Inflammatory macrophage treated with lipopolysaccharide for 1 hour (primary cell): ENCODE measurements around the gene TMC6.
"Not testable (repeated sequence)": the region's sequence is repeated elsewhere in the genome, so short reads cannot be mapped to it uniquely, and the experiment has no call there.

ENCODE experiments used
- DNase-seq, 2 donors: peaks; one replicate each; pipeline ENCODE4 v3.0.0-alpha.2; 2020 to 2022

TMC6 gene

DNA sequence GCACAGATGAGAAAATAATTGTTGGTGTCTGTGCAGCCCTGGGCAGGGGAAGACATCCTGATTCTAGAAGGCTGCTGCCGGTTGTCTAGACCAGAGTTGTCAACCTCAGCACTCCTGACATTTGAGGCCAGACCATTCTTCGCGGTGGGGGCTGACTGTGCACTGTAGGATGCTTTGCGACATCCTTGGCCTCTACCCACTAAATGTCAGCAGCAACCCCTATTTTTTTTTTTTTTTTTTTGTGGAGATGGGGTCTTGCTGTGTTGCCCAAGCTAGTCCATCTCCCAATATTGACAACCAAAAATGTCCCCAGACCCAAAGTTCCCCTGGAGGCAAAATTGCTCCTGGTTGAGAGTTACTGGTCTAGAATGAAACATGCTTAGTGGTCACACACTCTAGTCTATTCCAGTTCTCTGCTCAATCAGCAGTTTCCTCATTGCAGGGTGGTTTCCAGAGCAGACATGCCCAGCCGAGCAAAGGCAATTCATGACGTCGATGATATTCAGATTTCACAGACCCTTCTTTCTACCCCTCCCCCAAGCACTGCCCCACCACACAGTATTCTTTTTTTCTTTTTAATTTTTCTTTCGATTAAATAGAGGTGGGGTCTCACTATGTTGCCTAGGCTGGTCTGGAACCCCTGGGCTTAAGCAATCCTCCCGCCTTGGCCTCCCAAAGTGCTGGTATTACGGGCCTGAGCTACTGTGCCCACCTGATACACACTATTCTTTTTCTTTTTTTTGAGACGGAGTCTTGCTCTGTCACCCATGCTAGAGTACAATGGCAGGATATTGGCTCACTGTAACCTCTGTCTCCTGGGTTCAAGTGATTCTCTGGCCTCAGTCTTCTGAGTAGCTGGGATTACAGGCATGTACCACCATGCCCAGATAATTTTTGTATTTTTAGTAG is 26.6 kb upstream of the TMC6 start:
- peak; percentile 78 to 80 for DNase-seq

DNA sequence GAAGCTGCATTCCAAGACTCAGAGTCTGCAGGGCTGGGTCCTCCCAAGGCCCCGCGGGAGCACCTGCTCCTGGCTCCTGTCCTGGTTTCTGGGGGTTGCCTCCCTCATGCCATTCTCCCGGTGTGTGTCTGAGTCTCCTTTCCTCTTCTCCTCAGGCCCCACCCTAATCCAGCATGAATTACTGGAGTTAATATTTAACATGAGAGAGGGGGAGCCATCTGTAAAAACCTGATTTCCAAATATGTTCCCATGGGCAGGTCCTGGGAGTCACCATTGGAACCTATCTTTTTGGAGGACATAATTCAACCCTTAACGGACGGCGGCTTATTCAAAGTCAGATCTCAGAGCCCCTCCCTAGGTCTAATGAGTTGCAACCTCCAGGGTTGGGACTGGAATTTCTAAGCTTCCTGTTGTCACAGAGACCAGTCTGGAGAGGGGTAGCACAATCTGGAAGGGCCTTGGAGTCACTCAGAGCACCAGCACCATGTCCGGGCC is 23.0 kb upstream of the TMC6 start:
- no peak for DNase-seq

DNA sequence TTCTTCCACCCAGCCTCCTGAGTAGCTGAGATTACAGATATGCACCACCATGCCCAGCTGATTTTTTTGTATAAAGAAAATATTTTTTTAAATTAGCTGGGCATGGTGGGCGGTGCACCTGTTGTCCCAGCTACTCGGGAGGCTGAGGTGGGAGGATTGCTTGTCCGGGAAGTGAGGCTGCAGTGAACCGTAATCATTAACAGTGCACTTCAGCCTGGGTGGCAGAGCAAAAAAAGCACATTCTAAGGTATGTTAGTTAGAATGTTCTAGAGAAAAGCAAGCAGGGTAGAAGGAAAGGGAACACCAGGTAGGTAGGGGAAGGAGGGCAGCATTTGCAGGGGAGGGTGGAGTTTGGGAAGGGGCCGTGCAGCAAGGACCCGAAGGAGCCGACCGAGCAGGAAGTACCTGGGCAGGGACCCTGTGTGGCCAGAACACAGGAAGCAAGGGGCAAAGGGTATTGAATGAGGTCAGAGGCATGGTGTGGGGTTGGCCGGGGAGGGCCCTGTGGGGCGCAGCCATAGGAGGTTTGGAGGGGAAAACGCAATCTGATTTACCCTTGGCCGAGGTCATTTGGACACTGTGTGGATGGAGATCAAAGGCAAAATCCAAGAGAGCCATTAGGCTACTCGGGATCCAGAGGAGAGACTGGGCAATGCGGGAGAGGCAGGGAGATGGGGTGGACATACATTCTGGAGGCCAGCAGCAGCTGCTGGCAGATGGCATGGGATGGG is 19.9 kb upstream of the TMC6 start:
- no peak for DNase-seq

DNA sequence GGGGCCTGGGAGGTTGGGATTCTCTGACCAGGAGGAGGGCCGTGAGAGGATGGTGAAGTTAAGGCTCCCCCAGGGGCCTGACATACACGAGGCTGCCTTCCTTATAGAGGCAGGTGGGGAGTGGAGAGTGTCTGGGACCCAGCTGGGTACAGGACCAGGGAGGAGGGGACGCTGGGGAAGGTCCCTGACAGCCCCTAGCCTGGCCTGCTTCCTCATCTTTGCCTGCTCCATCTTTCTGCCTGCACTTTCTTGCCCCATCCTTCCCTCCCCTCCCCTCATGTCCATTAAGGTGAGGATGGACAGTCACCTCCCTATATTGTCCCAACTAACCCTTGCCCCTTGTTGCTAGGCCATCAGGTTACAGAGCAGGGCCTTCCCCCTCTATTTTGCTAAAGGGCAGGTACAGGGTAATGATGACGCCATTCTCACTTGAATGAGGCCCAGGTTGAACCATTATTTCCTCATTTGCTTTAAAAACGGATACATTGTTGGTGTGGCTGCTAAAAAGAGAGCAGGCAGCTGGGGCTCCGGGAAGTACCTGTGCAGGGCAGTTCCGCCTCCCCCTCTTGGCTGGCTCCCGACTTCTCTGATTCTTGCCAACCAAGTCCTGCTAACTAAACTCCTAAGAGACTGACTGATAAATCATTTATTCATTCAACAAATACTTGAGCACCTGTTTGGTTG is 18.9 kb upstream of the TMC6 start:
- no peak for DNase-seq

DNA sequence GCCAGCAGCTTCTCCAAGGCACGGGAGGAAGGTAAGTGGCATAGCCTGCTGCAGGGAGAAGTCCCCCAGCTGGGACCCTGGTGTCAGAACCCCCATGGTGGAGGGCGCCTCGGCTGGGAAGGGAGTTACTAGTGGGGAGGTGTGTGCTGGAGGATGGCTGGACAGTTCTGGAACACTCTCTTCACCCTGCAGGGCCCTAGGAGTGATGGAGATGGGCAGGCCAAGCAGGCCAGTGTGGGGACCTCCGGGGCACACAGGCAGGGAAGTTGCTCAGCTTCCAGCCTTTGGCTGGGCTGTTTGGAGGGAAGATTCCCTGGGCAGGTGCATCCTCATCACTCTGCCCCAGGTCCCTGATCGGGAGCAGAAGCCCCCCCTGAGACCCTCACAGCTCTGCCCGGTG is 18.3 kb upstream of the TMC6 start:
- DNase-seq, result no peak

DNA sequence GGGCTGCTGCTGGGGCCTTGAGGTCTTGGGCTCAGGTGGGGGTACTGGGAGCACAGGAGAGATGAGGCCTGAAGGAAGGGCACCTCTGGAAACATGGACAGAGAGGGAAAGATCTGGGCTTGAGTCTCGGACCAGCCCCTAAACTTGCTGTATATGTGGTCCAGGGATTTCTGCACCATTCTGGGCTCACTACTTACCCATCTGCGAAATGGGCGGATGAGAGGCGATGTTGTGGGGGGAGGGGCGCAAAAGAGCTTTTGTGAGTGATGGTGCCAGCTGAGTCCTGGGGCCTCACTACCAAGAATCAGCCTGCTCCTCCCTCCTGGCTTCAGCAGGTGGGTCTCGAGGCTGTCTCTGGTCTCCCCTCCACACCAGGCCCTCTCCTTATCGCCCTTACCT is 17.9 kb upstream of the TMC6 start:
- DNase-seq, result no peak

DNA sequence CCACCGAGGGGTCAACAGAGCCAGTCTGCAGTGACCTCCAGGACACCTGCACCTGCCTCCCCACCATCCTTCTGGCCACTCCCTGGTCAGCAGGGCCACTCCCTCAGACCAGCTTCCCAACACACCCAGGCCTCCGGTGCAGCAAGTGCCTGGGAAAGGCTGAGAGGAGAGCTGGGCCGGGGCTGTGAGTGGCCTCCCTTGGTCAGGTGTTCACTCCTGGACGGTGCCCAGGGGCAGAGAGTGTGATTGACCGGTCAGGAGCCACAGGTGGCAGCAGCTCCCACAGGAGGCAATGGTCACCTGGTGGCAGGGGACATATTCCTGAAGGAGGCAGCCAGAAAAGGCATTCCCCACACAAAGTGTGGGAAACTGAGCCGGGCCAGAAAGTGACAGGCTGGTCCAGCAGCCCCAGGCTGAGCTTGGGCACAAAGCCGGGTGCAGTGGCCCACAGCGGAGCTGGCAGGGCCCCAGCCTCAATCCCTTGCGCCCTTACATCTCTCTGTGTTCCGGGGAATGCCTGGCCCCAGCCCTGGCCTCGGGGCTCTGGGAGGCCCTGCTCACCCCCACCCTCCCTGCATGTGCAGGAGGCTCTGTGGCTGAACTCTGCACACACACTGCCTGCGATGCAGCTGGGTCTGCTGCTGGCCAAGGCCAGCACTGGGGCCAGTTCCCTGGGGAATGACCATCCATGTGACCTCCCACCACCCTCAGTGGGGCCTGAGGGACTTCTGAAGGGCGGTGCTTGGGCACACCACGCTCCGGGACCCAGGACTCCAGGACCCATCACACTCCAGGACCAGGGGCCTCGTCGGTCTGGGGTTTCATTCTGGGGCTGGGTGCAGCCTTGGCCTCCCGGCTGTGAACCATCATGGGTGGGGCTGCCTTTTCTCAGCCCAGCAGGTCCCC is 16.4 kb upstream of the TMC6 start:
- DNase-seq, result no peak

DNA sequence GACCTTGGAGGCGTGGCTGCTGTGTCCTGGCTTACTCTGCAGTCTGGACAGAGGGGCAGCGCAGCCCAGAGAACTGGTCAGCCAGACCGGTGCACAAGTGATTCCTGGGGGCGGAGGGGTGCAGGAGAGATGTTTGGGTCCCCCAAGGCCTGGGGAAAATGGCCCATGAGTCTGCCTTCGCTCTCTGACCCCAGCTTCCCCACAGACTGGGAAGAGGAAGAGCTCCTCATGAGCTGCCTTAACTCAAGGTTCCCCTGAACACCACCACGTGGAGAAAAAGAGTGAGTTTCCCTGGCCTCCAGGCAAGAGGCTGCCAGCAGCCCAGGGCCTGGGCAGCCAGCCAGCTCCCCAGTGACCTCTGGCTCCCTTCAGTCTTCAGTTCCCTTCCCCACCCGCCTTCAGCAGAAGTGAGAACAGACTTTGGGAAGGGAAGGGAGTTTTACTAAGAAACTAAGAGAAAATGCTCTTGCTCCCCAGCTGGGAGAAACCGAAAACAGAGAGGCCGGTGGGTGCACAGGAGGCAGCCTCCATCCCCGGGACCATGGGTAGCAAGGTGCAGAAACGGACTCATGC is 15.7 kb upstream of the TMC6 start:
- DNase-seq, result peak; percentile 91 to 97

DNA sequence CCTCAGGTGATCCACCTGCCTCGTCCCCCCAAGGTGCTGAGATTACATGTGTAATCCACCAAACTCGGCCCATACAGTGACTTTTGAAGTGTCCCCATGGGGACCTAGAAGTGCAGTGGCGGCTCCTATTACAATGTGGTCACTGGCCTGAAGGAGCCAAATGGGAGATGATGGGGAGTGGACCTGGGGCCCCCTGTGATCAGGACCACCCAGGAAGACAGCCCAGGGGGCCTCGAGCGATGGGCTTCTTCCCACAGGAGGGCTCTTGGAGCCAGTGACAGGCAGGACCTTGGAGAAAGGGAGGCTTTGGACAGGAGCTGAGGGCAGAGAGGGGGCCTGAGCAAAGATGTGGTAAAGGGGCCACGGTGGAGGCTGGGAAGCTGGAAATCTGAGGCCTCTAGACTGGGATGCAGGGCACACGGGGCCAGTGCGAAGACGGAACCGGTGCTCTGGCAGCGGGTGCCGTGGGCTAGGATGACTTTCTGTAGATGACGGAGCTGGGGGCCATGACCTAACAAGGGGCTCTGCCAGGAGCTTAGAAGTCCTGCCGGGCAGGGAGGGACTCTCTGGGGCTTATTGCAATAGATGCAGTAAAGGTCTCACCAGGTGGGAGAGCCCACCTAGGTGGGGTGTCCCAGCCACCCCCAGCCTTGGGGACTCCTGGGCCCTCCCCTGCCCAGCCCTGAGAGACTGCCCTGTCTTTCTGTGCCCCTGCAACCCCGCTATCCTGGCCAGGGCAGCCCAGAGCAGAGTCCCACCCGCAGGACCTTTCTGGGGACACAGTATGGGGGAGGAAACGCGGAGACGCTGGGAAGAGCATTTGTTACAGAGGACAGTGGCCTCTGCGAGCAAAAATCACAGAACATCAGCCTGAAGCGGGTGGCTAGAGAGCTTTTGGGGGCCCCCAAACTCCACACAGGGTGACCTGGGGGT is 14.9 kb upstream of the TMC6 start:
- DNase-seq, result no peak

DNA sequence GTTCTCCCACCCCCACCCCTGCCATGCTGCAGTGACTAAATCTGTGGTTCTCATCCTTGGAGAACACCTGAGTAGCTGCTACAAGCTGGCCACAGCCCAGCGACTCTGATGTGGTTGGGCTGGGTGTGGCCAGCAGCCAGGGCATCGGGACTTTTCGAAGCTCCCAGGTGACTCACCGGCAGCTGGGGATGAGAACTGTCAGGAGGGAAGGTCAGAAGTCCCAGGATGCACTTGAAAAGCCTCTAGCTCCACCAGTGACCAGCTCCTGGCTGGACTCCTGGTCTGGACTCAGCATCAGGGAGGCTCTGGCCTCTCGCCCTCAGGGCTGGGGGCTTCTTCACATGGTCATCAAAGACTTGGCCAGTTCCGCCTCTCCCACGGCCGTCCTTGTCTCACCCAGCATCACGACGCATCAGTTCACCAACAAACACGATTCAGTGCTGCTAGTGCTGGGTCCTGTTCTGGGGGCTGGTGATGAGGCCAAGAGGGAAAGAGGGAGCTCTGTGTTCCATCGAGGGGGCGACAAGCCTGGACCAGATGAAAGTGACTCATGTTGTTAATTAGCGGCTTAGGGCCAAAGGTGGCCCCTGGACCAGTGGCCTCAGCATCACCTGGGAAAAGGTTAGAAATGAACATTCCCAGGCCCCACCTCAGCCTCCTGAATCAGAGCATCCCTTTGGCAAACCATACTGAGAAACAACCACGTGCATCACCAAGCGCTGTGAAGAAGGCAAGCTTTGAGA is 13.7 kb upstream of the TMC6 start:
- peak in 1 of 2 donors; percentile 44 for DNase-seq

DNA sequence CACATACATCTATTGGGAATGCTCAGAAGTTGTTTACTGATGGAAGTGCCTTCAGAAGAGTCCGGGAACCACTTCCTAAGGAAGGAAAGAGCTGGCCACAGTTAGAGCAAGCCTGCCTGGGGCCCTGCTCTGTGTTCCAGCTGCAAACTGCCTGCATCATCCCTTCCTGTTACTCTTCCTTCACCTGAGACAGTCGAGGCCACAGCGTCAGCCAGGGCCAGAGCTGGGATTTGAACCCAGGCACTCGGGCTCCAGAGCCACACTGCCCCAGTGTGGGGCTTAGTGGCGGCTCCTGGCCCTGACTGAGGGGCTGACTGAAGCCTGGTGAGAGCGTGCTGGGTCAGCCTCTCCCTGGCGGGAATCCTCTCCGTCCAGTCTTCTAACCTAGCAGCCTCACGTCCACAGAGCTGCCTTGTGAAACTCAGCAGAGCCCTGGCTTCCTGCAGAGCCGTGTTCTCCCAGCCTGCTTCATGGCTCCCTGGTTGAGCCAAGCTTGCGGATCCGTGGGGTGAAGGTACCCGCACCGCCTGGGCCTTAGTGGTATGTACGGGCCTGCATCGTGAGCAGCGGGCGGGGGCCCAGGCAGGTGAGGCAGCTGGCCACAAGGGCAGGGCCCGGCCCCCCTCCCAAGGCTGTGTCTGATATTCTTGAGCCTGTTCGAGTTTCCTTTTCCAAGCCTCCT is 13.0 kb upstream of the TMC6 start:
- DNase-seq, result no peak

DNA sequence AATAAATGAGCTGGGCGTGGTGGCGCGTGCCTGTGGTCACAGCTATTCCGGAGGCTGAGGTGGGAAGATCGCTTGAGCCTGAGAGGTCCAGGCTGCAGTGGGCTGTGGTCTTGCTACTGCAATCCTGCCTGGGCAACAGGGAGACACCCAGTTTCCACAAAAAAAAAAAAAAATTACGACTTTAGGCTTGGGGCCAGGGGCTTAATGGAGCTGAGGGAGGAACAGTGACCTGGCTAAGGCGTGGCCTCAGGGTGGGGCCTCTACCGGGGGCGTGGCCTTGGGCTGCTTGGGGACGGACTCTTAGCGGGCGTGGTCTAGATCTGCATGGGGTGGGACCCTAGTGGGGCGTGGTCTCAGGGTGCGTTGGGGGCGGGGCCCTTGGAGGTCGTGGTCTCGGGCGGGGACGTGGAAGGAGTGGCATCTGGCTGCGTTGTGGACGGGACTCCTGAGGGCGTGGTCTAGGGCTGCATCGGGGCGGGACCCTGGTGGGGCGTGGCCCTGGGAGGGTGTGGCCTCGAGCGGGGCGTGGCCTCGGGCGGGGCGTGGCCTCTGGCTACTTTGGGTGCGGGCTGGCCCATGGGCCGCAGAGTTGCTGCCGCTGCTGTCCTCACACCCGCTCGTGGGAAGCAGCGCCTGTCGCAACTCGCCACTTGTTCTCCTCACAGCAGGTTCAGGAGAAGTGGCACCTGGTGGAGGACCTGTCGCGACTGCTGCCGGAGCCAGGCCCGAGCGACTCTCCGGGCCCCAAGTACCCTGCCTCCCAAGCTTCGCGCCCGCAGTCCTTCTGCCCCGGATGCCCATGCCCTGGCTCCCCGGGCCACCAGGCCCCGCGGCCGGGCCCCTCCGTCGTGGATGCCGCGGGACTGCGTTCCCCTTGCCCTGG is 11.9 kb upstream of the TMC6 start:
- peak; percentile 94 to 97 for DNase-seq

DNA sequence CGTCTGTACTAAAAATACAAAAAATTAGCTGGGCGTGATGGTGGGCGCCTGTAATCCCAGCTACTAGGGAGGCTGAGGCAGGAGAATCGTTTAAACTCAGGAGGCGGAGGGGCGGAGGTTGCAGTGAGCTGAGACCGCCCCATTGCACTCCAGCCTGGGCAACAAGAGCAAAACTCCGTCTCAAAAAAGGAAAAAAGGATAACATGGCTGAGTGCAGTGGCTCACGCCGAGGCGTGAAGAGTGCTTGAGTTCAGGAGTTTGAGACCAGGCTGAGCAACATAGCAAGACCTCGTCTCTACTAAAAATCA is 11.3 kb upstream of the TMC6 start:
- DNase-seq, result not testable (repeated sequence)

DNA sequence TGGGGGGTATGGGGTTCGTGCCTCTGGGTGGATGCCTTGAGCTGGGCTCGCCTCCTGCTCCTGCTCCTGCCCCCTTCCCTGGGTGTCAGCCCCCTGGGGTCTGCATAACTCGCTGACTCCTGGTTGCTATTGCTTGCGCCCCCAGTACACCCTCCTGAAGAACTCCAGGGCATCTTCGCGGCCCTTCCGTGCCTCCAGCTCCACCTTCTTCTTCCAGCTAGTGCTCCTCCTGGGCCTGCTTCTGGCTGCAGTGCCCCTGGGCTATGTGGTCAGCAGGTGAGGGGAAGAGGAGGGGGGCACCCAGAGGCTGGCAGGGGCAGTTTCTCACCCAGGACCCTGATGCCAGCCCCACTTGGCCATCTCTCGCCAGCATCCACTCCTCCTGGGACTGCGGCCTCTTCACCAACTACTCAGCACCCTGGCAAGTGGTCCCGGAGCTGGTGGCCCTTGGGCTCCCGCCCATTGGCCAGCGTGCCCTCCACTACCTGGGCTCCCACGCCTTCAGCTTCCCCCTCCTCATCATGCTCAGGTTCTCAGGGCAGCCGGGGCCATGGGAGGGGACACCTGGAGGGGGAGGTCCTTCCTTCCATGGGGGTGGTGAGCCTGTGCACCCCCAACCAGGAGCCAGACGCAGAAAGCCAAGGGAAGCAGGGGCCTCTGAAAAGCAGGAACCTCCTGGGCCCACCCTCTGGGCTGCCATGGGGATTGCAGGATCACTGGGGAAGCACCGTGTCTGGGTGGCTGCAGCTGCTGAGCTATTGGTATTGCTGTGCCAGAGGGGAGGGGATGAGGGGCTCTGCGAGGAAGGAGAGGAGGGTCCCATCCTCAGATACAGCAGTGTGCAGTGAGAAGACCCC is 9.9 kb upstream of the TMC6 start:
- peak in 1 of 2 donors; percentile 46 for DNase-seq

DNA sequence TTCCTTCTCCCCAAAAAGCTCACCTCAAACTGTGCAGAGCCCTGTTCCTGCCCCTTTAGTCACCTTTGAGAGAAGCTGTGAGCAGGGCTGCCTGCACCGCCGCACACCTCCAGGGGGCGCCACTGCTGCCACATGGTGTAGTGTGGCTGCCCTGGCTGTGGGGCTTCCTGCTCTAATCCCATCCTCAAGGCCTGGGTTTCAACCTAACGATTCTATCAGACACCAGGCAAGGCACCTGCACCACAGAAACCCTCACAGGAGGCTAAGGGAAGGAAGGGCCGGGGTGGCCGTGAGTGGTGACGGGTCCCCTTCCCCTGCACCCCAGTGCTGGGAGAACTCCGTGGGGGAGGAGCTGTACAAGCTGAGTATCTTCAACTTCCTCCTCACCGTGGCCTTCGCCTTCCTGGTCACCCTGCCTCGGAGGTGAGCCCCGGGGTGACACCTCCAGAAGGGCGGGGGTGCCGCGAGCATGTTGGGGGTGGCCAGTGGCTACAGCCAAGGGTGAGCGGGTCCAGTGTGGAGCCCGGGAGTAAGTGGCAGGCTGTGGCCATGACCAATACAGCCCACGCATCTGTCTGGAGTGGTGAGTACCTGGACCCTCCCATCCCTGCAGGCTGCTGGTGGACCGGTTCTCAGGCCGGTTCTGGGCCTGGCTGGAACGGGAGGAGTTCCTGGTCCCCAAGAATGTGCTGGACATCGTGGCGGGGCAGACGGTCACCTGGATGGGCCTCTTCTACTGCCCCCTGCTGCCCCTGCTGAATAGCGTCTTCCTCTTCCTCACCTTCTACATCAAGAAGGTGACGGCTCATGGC is 9.0 kb upstream of the TMC6 start:
- DNase-seq, result no peak

DNA sequence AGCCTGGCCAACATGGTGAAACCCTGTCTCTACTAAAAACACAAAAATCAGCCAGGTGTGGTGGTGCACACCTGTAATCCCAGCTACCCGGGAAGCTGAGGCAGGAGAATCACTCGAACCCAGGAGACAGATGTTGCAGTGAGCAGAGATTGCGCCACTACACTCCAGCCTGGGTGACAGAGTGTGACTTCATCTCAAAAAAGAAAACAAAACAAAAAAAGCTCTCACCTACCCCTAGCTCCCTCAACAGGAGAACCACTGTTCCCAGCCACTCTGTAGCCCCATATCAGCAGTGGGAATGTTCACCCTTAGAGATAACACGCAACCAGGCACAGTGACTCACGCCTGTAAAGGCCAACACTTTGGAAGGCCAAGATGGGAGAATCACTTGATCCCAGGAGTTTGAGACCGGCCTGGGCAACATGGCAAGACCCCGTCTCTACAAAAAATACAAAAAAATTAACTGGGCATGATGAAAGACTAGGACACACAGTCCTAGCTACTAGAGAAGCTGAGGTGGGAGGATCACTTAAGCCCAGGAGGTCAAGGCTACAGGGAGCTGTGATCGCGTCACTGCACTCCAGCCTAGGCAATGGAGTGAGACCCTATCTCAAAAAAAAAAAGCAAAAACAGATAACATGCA is 7.4 kb upstream of the TMC6 start:
- DNase-seq, result no peak
